ENCODE measurements around the gene ARFRP1.
"Not testable (repeated sequence)": the region's sequence is repeated elsewhere in the genome, so short reads cannot be mapped to it uniquely, and the experiment has no call there.

ARFRP1 gene

GRCh38 chr20:63675681-63676368 is 32.0 kb downstream of the ARFRP1 start:
- no peak for DNase-seq (ENCODE audit: low read depth)

- DNase-seq (ENCODE audit: low read depth): no peak
These were observed 33.8 kb downstream of the ARFRP1 start for GRCh38 chr20:63673951-63674350.

DNA sequence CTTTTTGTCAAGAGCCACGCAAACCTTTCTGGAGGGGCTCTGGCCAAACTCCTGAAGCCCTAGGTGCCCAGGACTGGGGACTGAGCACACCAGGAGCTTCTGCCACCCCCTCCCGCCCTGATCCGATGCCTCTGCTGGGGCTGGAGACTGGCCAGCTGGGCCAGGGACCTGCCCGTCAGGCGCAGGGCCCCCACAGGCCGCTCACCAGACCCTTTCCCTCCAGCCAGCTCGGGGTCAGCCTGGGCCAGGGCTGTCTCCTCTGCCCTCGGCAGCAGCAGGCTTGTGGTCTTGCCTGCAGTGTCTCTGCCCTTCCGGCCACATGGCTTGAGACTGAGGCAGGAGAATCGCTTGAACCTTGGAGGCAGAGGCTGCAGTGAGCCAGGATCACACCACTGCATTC is 35.1 kb downstream of the ARFRP1 start:
- no peak for DNase-seq (ENCODE audit: low read depth)

DNA sequence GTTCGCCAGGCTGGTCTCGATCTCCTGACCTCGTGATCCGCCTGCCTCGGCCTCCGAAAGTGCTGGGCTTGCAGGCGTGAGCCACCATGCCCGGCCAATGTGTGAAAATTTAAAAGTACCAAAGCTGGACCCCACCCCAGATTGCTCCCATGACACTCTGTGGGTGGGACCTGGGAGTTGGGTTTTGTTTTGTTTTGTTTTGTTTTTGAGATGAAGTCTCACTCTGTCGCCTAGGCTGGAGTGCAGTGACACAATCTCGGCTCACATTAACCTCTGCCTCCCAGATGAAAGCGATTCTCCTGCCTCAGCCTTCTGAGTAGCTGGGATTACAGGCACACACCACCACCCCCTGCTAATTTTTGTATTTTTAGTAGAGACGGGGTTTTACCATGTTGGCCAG is 36.1 kb downstream of the ARFRP1 start:
- DNase-seq (ENCODE audit: low read depth): not testable (repeated sequence)

DNA sequence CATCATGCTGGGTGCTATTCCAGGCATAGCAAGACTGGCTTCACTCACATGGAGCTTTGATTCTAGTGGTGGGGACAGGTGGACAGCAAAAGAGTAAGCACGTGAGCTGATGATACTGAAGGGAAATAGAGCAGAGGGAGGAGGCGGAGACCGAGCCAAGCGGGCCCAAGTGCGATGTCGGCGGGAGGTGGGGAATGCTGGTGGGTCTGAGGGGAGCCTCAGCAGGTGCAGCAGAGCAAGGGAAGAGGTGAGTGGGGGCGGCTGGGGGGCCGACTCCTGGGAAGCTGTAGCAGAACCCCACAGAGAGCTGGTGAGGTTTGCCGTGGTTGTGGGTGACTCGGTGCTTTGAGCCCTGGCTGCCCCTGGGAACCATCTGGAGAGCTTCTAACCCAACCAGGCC is 39.4 kb downstream of the ARFRP1 start:
- no peak for DNase-seq (ENCODE audit: low read depth)

DNA sequence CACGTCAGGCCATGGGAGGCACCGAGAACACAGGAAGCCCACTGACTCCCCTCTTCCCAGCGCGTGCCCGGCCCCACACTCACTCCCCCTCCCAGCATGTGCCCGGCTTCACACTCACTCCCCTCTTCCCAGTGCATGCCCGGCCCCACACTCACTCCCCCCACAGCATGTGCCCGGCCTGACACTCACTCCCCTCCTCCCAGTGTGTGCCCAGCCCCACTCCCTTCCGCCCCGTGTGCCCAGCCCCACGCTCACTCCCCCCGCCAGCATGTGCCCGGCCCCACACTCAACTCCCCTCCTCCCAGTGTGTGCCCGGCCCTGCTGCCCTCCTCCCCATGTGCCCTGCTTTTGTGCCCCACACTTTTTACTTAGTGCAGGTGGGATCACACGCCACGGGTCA is 39.9 kb downstream of the ARFRP1 start:
- no peak for DNase-seq (ENCODE audit: low read depth)

DNA sequence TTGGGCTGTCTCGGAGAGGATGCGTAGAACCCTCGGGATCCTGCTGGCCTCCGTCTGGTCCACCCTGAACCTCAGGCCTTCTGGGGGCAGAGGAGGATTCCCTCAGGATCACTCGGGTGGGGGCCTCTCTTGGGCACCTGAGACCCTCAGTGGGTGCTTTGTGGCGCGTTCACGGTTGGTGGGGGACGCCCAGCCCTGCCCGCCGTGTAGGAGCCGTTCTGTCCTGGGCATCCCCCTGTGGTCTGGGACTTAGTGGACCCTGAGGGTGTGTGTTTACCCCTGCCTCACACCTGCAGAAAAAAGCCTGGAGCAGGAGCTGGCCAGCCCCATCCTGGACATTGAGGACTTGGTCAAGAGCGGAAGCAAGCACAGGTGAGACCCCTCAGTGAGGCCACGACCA is 42.1 kb downstream of the ARFRP1 start:
- no peak for DNase-seq (ENCODE audit: low read depth)

DNA sequence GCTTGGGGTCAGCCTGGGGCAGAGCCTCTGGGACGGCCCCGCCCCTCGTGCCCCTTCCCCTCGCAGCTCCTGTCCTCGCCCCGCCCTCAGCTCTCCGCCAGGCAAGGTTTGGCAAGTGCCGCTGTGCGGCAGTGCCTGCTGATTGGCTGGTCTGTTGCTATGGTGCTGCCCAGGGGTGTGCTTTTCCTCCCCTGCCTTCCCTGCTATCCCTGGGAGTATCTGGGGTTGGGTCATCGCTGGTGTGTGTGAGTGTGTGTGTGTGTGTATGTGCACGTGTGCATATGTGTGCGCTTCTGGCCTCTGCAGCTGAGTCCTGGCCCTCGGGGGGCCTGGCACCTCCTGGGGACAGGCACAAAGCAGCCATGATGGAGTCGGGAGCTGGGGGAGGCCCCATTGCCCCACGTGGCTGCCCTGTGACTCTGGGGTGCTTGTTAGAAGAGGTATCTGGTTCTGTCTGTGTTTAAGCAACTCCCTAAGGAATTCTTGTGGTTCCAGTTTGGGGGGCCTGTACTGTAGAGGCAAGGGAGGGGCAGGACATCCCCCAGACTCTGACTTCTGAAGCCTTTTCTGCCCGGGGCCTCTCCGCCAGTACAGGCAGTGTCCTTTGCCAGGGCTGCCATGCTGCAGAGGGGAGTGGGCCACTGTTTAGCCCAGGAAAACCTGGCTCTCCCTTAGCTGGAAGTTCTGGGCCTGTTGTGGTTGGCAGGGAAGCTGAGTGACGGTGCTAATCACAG is 42.7 kb downstream of the ARFRP1 start:
- DNase-seq (ENCODE audit: low read depth): no peak

GRCh38 chr20:63664143-63664851 is 43.5 kb downstream of the ARFRP1 start:
- DNase-seq (ENCODE audit: low read depth): no peak

DNA sequence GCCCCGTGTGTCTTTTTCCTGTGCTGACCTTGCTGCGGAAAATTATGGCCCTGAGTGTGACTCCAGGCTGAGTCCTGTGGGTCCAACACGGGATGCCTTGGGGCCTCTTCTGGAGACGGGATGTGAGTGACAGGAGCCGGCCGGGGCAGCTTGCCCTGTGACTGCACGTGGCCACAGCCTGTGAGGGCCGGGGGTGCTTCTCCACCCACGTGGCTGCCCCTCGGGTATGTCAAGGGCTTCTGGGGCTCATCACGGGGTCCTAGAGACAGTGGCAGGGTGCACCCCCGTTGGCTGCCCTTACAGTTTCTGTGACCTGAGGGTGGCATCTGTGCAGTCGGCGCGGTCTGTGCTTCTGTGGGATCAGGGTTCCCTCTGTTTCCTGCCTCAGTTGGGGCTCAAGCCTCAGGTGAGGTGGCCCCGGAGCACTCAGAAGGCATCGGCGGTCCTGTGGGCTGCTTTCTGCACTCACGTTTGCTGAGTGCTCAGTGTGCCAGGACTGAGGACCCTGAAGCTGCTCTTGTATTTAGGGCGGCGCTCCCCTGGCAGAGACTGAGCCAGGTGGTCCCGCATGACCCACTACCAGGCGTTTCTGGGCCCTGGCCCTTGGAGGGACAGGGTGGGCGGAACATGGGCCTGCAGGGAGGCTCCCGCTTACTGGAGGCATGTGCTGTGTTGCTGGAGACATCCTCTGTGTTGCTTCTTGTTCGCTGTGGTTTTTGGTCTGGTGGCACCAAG is 44.3 kb downstream of the ARFRP1 start:
- DNase-seq (ENCODE audit: low read depth): no peak

DNA sequence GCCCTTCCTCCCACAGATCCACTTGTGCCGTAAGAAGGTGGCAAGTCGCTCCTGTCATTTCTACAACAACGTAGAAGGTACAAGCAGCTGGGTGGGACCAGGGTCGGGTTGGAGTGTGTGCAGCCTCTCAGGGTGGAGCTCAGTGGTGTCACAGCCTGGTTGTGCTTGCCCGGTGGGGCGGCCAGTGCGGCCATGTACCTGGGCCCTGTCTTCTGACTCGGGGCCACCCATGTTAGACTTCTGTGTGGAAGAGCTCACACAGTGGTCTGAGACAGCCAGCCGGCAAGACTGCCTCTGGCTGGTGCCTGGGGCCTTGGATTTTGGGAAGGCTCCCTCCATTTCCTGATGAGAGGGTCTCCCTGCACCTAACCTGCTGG is 45.0 kb downstream of the ARFRP1 start:
- no peak for DNase-seq (ENCODE audit: low read depth)

- DNase-seq (ENCODE audit: low read depth): no peak
These were observed 45.6 kb downstream of the ARFRP1 start for GRCh38 chr20:63661959-63662812.

GRCh38 chr20:63661108-63661507 is 46.7 kb downstream of the ARFRP1 start:
- no peak for DNase-seq (ENCODE audit: low read depth)

- DNase-seq (ENCODE audit: low read depth): no peak
These were observed 47.2 kb downstream of the ARFRP1 start for GRCh38 chr20:63660622-63661021.

GRCh38 chr20:63660174-63660573 is 47.6 kb downstream of the ARFRP1 start:
- DNase-seq (ENCODE audit: low read depth): not testable (repeated sequence)

DNA sequence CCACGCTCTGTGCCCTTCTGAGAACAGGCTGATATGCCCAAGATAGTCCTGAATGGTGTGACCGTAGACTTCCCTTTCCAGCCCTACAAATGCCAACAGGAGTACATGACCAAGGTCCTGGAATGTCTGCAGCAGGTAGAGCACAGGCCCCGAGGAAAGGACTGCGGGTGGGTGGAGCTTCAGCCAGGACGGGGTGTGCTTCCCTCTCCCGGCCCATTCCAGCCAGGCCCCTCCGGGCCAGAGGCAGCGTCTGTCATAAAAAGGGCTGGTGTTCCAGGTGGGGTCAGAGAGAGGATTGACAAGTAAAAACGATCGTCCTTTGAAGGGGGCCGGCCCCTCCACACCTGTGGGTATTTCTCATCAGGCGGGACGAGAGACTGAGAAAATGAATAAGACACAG is 48.4 kb downstream of the ARFRP1 start:
- DNase-seq (ENCODE audit: low read depth): no peak

- DNase-seq (ENCODE audit: low read depth): no peak
These were observed 49.0 kb downstream of the ARFRP1 start for GRCh38 chr20:63658749-63659187.

DNA sequence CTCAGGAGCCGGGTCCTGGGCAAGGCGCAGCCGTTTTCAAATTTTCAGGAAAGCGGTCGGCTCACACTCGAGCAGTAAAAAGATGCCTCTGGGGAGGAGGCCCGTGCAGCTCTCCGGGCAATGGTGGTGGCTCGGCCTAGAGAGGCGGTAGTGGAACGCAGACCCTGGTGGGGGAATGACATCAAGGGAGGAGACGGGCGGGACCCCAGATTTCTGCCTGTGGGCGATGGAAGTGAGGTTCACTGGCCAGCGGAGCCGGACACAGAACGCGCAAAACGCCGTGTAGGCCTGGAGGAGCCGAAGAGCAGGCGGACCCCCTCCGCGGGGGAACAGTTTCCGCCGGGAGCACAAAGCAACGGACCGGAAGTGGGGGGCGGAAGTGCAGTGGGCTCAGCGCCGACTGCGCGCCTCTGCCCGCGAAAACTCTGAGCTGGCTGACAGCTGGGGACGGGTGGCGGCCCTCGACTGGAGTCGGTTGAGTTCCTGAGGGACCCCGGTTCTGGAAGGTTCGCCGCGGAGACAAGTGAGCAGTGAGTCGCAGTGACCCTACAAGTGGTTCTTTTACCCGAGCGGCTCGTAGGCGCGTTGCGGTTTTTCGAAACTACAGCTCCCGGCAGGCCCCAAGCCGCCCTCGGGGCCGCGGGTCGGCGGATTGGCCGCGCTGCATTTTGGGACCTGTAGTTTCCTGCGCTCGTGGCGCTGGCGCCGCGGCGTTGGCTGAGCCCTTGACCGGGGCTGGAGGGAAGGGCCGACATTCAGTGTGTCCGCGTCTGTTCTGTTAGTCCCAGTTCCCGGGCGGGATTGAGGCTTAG is 49.6 kb downstream of the ARFRP1 start, which contains the start of gene RTEL1:
RTEL1 (plus strand) TSS at position 376 of the 812 bp plus-strand sequence. CDS start 1,091 bp downstream, outside the sequence.
- DNase-seq (ENCODE audit: low read depth): peak; percentile 80

DNA sequence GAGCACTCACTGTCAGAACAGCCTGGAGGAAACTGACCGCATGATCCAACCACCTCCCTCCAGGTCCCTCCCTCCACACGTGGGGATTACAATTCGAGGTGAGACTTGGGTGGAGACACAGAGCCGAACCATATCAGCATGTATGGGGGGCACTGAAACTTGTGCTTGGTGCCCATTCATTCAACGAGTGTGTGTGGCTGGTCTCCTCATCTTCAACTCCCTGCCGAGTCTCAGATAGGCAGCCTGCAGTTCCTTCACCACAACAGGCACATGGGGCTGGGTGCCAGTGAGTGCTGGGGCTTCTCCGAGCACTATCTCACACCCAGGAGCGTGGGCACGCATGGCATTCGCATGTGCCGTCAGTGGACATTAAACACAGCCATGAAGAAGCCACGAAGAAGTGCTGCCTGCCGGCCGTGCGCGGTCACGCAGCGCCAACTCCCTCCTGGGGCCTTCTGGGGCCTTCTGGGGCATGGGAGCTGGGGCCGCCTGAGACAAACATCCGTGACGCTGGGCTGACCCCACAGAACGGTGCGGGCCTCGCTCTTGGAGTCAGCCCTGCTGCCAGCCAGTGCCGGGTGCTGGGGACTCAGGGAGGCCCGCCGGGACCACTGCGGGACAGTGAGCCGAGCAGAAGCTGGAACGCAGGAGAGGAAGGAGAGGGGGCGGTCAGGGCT is 50.4 kb downstream of the ARFRP1 start:
- no peak for DNase-seq (ENCODE audit: low read depth)

DNA sequence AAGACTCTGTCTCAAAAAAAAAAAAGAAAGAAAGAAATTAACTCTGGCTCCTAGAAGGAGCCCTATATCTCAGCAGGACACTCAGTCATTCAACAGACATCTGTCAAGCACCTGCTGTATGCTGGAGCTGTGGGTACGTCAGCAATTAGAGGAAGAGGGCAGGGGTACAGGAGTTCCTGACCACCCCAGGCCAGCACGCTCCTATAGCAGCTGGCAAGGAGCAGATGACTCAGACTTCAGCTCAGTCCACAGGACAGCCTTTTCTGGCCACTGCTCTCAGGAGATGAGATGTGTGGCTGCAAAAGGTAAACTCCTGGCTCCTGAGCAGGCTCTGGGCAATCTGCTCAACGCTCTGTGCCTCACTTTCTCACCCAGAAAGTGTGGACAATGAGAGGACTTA is 51.3 kb downstream of the ARFRP1 start:
- no peak for DNase-seq (ENCODE audit: low read depth)

Data from fibroblast of the conjunctiva (primary cell).